GM23338 (cell line): ENCODE results near the gene RBKS. TPM values are rescaled to one million over a fixed set of nuclear protein-coding genes. Genes with fewer than 3 reads are reported as not detected.

Experiments used
- ATAC-seq: fragments of 200-7000 bp; cut with Tn5 transposase; 3 replicates; pipeline ENCODE4 v1.9.1; 2020
- DNase-seq: peaks from one replicate; pipeline ENCODE4 v3.0.0-alpha.2; 2015; ENCODE audit warnings: low spot score
- H2AFZ ChIP-seq: fragments of 200-600 bp; sonication (generic); 2 replicates; pipeline ENCODE4 v1.8.0; 2016; ENCODE audit warnings: antibody characterized with exemption, mild to moderate bottlenecking, moderate library complexity
- H3F3A ChIP-seq: fragments of 200-600 bp; sonication (generic); replicated peaks from 2 replicates; pipeline ENCODE4 v1.8.0; 2017; ENCODE audit warnings: antibody characterized with exemption, mixed run types, low read depth
- H3K27ac ChIP-seq: fragments of 200-600 bp; sonication (generic); 2 replicates; pipeline ENCODE4 v1.6.1; 2016; ENCODE audit warnings: low read depth
- H3K27me3 ChIP-seq: fragments of 200-600 bp; sonication (generic); 2 replicates; pipeline ENCODE4 v1.8.0; 2016; ENCODE audit warnings: mild to moderate bottlenecking, mixed run types, moderate library complexity; ENCODE audit not compliant: insufficient read depth
- H3K36me3 ChIP-seq: fragments of 200-600 bp; sonication (generic); 2 replicates; pipeline ENCODE4 v1.8.0; 2016; ENCODE audit warnings: mild to moderate bottlenecking; ENCODE audit not compliant: insufficient read depth
- H3K4me1 ChIP-seq: fragments of 200-600 bp; sonication (generic); 2 replicates; pipeline ENCODE4 v1.8.0; 2016; ENCODE audit warnings: mild to moderate bottlenecking, moderate library complexity; ENCODE audit not compliant: insufficient read depth
- H3K4me2 ChIP-seq: fragments of 200-600 bp; sonication (generic); 2 replicates; pipeline ENCODE4 v1.7.1; 2017; ENCODE audit warnings: mixed run types
- H3K4me3 ChIP-seq: fragments of 200-600 bp; sonication (generic); 2 replicates; pipeline ENCODE4 v1.6.1; 2016; ENCODE audit warnings: mixed run types
- H3K79me2 ChIP-seq: fragments of 200-600 bp; sonication (generic); replicated peaks from 2 replicates; pipeline ENCODE4 v1.8.0; 2017; ENCODE audit warnings: mild to moderate bottlenecking; ENCODE audit not compliant: insufficient read depth
- H3K9me2 ChIP-seq: fragments of 200-600 bp; sonication (generic); 2 replicates; pipeline ENCODE4 v1.8.0; 2017; ENCODE audit not compliant: insufficient read depth
- H4K20me1 ChIP-seq: fragments of 200-600 bp; sonication (generic); replicated peaks from 2 replicates; pipeline ENCODE4 v1.8.0; 2017; ENCODE audit warnings: mild to moderate bottlenecking; ENCODE audit not compliant: insufficient read depth
- H3K27ac Mint-ChIP-seq: 2 replicates; pipeline ENCODE4 v1.8.0; 2020; ENCODE audit warnings: inconsistent platforms, mild to moderate bottlenecking, moderate library complexity, mixed read lengths
- H3K27me3 Mint-ChIP-seq: 3 replicates; pipeline ENCODE4 v1.8.0; 2022; ENCODE audit warnings: low read depth, mild to moderate bottlenecking, moderate library complexity, mixed read lengths, inconsistent platforms; ENCODE audit not compliant: insufficient read depth, poor library complexity
- H3K36me3 Mint-ChIP-seq: 3 replicates; pipeline ENCODE4 v1.8.0; 2021; ENCODE audit warnings: low read depth, mild to moderate bottlenecking, inconsistent platforms, moderate library complexity, mixed read lengths
- H3K4me1 Mint-ChIP-seq: 3 replicates; pipeline ENCODE4 v1.8.0; 2020; ENCODE audit warnings: mild to moderate bottlenecking, inconsistent platforms, mixed read lengths
- H3K4me3 Mint-ChIP-seq: 3 replicates; pipeline ENCODE4 v1.8.0; 2021; ENCODE audit warnings: moderate library complexity, mild to moderate bottlenecking, inconsistent platforms, mixed read lengths
- H3K9me3 Mint-ChIP-seq: 3 replicates; pipeline ENCODE4 v1.8.0; 2020; ENCODE audit warnings: moderate library complexity, mild to moderate bottlenecking, inconsistent platforms, mixed read lengths
- CREB1 ChIP-seq: fragments of 250-450 bp; sonication (Bioruptor Pico); IDR thresholded peaks from 2 replicates; pipeline ENCODE4 v1.5.0; 2020; ENCODE audit warnings: low read depth, mild to moderate bottlenecking, moderate library complexity
- ETS1 ChIP-seq: IDR thresholded peaks from 2 replicates; pipeline ENCODE4 v1.6.1; 2016; ENCODE audit warnings: antibody characterized with exemption
- EZH2 ChIP-seq: fragments of 200-600 bp; sonication (generic); IDR thresholded peaks from one replicate; pipeline ENCODE4 v1.8.0; 2017; ENCODE audit warnings: antibody characterized with exemption, mild to moderate bottlenecking, low read depth; ENCODE audit not compliant: unreplicated experiment
- EZH2phosphoT487 ChIP-seq: fragments of 200-600 bp; sonication (generic); IDR thresholded peaks from one replicate; pipeline ENCODE4 v1.8.1; 2018; ENCODE audit warnings: antibody characterized with exemption; ENCODE audit not compliant: unreplicated experiment
- JUNB ChIP-seq: IDR thresholded peaks from one replicate; pipeline ENCODE4 v1.6.1; 2016; ENCODE audit warnings: antibody characterized with exemption; ENCODE audit not compliant: unreplicated experiment
- NANOG ChIP-seq: IDR thresholded peaks from 2 replicates; pipeline ENCODE4 v1.6.1; 2016; ENCODE audit warnings: antibody characterized with exemption, borderline replicate concordance
- ZNF114 ChIP-seq: fragments of 250-450 bp; sonication (Bioruptor Pico); IDR thresholded peaks from 2 replicates; pipeline ENCODE4 v1.5.0; 2020; ENCODE audit warnings: mild to moderate bottlenecking, moderate library complexity
- ZNF331 ChIP-seq: fragments of 250-450 bp; sonication (Bioruptor Pico); IDR thresholded peaks from 2 replicates; pipeline ENCODE4 v1.5.0; 2020; ENCODE audit warnings: low read depth, mild to moderate bottlenecking, moderate library complexity
- ZNF462 ChIP-seq: fragments of 250-450 bp; sonication (Bioruptor Pico); IDR thresholded peaks from 2 replicates; pipeline ENCODE4 v1.5.0; 2020; ENCODE audit warnings: mild to moderate bottlenecking, moderate library complexity
- polyA plus RNA-seq: library from polyadenylated mRNA; unstranded; fragments of >200 nt; fragmentation: Nextera tagmentation; extraction: Ambion mirVana; gene quantifications from 2 replicates; pipeline ENCODE4 v1.2.1, GENCODE V29; 2016
- total RNA-seq: library from RNA; depleted of rRNA; stranded (reverse); fragments of >200 nt; shearing (Covaris generic); gene quantifications from 2 replicates; pipeline ENCODE4 v1.2.3, GENCODE V29; 2014
- TF ChIP-seq, protein P1 (sequence below): IDR thresholded peaks from one replicate; pipeline ENCODE4 v1.6.1; 2018; ENCODE audit warnings: antibody characterized with exemption; ENCODE audit not compliant: unreplicated experiment

The RBKS gene
- total and polyA plus RNA-seq, 2 experiments from 2014 or later = 1.3 to 1.5 TPM

- TF ChIP-seq, protein P1, sequence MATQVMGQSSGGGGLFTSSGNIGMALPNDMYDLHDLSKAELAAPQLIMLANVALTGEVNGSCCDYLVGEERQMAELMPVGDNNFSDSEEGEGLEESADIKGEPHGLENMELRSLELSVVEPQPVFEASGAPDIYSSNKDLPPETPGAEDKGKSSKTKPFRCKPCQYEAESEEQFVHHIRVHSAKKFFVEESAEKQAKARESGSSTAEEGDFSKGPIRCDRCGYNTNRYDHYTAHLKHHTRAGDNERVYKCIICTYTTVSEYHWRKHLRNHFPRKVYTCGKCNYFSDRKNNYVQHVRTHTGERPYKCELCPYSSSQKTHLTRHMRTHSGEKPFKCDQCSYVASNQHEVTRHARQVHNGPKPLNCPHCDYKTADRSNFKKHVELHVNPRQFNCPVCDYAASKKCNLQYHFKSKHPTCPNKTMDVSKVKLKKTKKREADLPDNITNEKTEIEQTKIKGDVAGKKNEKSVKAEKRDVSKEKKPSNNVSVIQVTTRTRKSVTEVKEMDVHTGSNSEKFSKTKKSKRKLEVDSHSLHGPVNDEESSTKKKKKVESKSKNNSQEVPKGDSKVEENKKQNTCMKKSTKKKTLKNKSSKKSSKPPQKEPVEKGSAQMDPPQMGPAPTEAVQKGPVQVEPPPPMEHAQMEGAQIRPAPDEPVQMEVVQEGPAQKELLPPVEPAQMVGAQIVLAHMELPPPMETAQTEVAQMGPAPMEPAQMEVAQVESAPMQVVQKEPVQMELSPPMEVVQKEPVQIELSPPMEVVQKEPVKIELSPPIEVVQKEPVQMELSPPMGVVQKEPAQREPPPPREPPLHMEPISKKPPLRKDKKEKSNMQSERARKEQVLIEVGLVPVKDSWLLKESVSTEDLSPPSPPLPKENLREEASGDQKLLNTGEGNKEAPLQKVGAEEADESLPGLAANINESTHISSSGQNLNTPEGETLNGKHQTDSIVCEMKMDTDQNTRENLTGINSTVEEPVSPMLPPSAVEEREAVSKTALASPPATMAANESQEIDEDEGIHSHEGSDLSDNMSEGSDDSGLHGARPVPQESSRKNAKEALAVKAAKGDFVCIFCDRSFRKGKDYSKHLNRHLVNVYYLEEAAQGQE = no peak
- no peak for TF ChIP-seq EZH2
- TF ChIP-seq CREB1 (CRISPR knock-in tag) = no peak
These were observed 94.9 kb downstream of the RBKS start (continued) for GRCh38 chr2:27795093-27795834.

GRCh38 chr2:27792759-27793158 is 97.4 kb downstream of the RBKS start:
- ATAC-seq (no peak), DNase-seq (no peak)
- no peak overlapping the region for H3K4me3 ChIP-seq
- H3K36me3 Mint-ChIP-seq = no peaks in the 10 kb centered on the region
- no peaks in the 10 kb centered on the region for H3K9me2 ChIP-seq
- H3F3A ChIP-seq = no peaks in the 10 kb centered on the region
- no peaks in the 10 kb centered on the region for H3K4me1 Mint-ChIP-seq
- H3K27me3 ChIP-seq = no peaks in the 10 kb centered on the region
- H3K27me3 Mint-ChIP-seq = peaks cover 6% of the 10 kb centered on the region
- no peaks in the 10 kb centered on the region for H3K79me2 ChIP-seq
- H3K9me3 Mint-ChIP-seq = no peaks in the 10 kb centered on the region; the same call in 1 of the 3 replicates
- no peak overlapping the region for H3K4me2 ChIP-seq
- no peak overlapping the region for H3K27ac Mint-ChIP-seq
- no peak overlapping the region for H3K4me3 Mint-ChIP-seq
- H3K36me3 ChIP-seq = no peaks in the 10 kb centered on the region
- H4K20me1 ChIP-seq = no peaks in the 10 kb centered on the region
- H3K27ac ChIP-seq = no peak overlapping the region
- H3K4me1 ChIP-seq = no peaks in the 10 kb centered on the region
- no peak overlapping the region for H2AFZ ChIP-seq
- no peak for TF ChIP-seq ZNF331 (CRISPR knock-in tag)
- TF ChIP-seq NANOG = no peak
- TF ChIP-seq EZH2 = no peak
- no peak for TF ChIP-seq ETS1
- no peak for TF ChIP-seq ZNF462 (CRISPR knock-in tag)
- no peak for TF ChIP-seq EZH2phosphoT487
- TF ChIP-seq, protein P1 = no peak
- TF ChIP-seq JUNB = no peak
- no peak for TF ChIP-seq ZNF114 (CRISPR knock-in tag)
